Lower leg skin (tissue), 4 donors: ENCODE measurements around the gene RNF141. TPM values are rescaled to one million over a fixed set of nuclear protein-coding genes. Genes with fewer than 3 reads are reported as not detected.

ENCODE experiments used
- DNase-seq, 2 donors: peaks; one replicate each; pipeline ENCODE4 v3.0.0-alpha.2; 2019; ENCODE audit warnings: low spot score in 2 of 2
- H3K4me3 ChIP-seq: fragments of 200-600 bp; sonication (generic); 2 replicates; pipeline ENCODE4 v1.5.1; 2017; ENCODE audit warnings: mild to moderate bottlenecking, low read depth; ENCODE audit not compliant: poor library complexity, severe bottlenecking
- POLR2A ChIP-seq, 2 donors: fragments of 450-650 bp; IDR thresholded peaks; one replicate each; pipeline ENCODE4 v1.6.1; 2016 to 2017; ENCODE audit warnings: antibody characterized with exemption in 2 of 2, mild to moderate bottlenecking in 1 of 2, moderate library complexity in 1 of 2
- WGBS, 2 donors: methylation state at CpG; one replicate each; pipeline ENCODE4 v1.1.5; 2018; 5-methylcytosine and 5-hydroxymethylcytosine counted together
- intact Hi-C: fragments of 100-400 bp; cut with DNase I; formaldehyde crosslinking; loops from one replicate; pipeline ENCODE4 v1.15.0; 2023; ENCODE audit warnings: low total_unique reads
- total RNA-seq, 4 donors: library from RNA; depleted of rRNA; stranded (reverse); fragments of >200 nt; gene quantifications; one replicate each; pipeline ENCODE4 v1.1.0, GENCODE V29; 2016
- TF ChIP-seq, protein P1 (sequence below), 3 donors: fragments of 450-650 bp; IDR thresholded peaks; one replicate each; pipeline ENCODE4 v1.5.1; 2016; ENCODE audit warnings: antibody characterized with exemption in 3 of 3, mild to moderate bottlenecking in 3 of 3, moderate library complexity in 2 of 3

The RNF141 gene
- total RNA-seq, 4 donors from 2014 or later: 70.6 to 74.9 (median 74.2) TPM

- WGBS, 2 donors: 38 to 49% methylated on average over 1 of the region's 1 CpG
- H3K4me3 ChIP-seq: no peak overlapping the region
- intact Hi-C loops: no loop called here
- DNase-seq: no peak
- TF ChIP-seq POLR2A (IDR thresholded peaks at IDR 0.05): no peak
- TF ChIP-seq, protein P1, sequence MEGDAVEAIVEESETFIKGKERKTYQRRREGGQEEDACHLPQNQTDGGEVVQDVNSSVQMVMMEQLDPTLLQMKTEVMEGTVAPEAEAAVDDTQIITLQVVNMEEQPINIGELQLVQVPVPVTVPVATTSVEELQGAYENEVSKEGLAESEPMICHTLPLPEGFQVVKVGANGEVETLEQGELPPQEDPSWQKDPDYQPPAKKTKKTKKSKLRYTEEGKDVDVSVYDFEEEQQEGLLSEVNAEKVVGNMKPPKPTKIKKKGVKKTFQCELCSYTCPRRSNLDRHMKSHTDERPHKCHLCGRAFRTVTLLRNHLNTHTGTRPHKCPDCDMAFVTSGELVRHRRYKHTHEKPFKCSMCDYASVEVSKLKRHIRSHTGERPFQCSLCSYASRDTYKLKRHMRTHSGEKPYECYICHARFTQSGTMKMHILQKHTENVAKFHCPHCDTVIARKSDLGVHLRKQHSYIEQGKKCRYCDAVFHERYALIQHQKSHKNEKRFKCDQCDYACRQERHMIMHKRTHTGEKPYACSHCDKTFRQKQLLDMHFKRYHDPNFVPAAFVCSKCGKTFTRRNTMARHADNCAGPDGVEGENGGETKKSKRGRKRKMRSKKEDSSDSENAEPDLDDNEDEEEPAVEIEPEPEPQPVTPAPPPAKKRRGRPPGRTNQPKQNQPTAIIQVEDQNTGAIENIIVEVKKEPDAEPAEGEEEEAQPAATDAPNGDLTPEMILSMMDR (IDR thresholded peaks at IDR 0.05): no peak
These were observed 15.6 kb upstream of the RNF141 start for GRCh38 chr11:10556590-10556989.

DNA sequence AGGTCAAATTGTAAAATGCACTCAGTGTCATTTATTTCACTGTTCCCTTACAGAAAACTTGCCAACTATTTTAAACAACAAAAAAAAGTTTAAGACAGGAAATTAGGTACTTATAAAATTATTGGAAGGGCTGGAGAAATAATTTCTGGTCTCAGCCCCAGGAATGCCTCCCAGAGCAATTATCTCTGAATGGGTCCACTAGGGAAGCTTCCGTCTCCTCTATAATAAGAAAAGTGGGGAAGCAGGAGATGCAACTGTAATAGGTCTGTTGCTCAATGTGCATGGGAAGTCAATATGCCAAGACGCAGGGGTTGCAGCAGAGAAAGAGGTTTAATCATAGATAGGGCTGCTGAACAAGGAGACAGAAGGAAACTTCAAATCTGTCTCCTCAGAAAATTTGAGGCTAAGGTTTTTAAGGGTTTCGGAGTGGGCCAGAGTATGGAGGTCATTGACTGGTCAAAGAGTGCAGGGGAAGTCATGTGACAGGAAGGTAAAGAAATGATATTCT, 10.9 kb upstream of the RNF141 start:
- WGBS, 2 donors: 92 to 97% methylated on average over 3 of the region's 3 CpGs
- intact Hi-C loops: no loop called here

DNA sequence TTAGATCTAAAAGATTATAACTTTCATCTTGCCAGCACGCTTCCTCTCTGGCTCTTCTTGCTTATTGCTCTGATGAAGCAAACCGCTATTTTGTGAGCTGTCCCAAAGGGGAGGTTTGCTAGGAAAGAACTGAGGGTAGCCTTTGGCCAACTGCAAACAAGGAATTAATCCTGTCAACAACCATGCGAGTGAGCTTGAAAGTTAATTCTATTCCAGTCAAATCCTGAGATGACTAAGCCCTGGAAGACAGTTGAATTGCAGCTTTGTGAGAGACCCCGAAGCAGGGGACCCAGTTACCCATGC, 10.3 kb upstream of the RNF141 start:
- intact Hi-C loops: no loop called here
- DNase-seq: no peak
- WGBS, 2 donors: 76 to 78% methylated on average over 4 of the region's 4 CpGs
- TF ChIP-seq POLR2A (IDR thresholded peaks at IDR 0.05): no peak
- TF ChIP-seq, protein P1 (IDR thresholded peaks at IDR 0.05): no peak
- no peak overlapping the region for H3K4me3 ChIP-seq

More for the DNA sequence above, 10.9 kb upstream of the RNF141 start:
- H3K4me3 ChIP-seq: no peak overlapping the region
- TF ChIP-seq, protein P1 (IDR thresholded peaks at IDR 0.05): no peak
- TF ChIP-seq POLR2A (IDR thresholded peaks at IDR 0.05): no peak
- DNase-seq: no peak

- H3K4me3 ChIP-seq: no peak overlapping the region
- no peak for DNase-seq
- TF ChIP-seq, protein P1 (IDR thresholded peaks at IDR 0.05): no peak
- no peak for TF ChIP-seq POLR2A (IDR thresholded peaks at IDR 0.05)
- intact Hi-C loops: no loop called here
- WGBS, 2 donors: 74 to 82% methylated on average over 3 of the region's 3 CpGs
These were observed 9.7 kb upstream of the RNF141 start for GRCh38 chr11:10550503-10551289.

GRCh38 chr11:10544491-10545465, 3.8 kb upstream of the RNF141 start:
- 75 to 88% methylated on average over 6 of the region's 7 CpGs for WGBS, 2 donors
- no peak for DNase-seq
- no peak for TF ChIP-seq POLR2A (IDR thresholded peaks at IDR 0.05)
- TF ChIP-seq, protein P1 (IDR thresholded peaks at IDR 0.05): no peak
- intact Hi-C loops: no loop called here
- no peak overlapping the region for H3K4me3 ChIP-seq
